HUDEP-2 (cell line): Measurements from ENCODE around the gene TNNI3.

Experiments
- DNase-seq, 76 experiments: peaks; one replicate each; lab custom pipeline; 2025; ENCODE audit not compliant: unreplicated experiment in 76 of 76; lab: John Stamatoyannopoulos, UW

TNNI3 gene

DNA sequence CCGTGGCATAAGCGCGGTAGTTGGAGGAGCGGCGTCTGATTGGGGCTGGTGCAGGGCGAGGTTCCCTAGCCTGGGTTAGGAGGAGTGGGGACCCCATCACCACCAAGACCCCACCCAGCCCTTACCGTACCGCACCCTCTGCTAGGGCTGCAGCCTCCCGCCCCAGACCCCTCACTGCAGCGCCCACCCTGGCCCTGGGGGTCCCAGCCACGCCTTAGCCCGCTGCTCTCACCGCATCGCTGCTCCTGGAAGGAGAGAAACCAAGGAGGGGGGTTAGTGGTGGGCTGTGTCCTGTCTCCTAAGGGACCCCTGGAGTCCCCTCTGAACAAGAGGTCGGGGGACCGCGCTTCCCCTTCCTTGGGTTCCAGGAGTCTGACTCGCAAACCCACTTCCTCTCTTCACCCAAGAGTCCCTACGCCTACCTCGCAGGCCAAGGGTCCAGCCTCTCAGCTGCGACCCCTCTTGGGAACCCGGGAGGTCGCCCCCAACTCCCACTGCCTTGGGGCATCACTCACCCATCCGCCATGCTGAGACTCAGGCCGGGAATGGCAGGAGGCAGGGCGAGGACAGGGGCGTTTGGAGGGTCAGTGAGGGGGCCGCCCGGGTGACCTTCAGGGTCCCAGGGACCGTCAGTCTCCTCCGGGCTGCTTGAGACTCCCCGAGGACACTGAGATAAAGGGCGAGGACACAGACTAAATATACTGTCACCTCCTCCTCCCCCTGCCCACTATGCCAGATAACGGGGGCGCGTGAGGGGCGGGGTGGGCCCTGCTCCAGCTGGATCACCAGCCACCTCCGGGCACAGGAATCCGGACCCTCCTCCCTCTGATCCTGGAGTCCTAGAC, at the start of gene TNNI3:
TSS of gene TNNI3 (minus strand) at position 669 of the 845 bp plus-strand sequence. CDS start at position 526, 143 bp downstream.
- DNase-seq, result peak in 2 of 76 experiments; percentile 30 to 36

DNA sequence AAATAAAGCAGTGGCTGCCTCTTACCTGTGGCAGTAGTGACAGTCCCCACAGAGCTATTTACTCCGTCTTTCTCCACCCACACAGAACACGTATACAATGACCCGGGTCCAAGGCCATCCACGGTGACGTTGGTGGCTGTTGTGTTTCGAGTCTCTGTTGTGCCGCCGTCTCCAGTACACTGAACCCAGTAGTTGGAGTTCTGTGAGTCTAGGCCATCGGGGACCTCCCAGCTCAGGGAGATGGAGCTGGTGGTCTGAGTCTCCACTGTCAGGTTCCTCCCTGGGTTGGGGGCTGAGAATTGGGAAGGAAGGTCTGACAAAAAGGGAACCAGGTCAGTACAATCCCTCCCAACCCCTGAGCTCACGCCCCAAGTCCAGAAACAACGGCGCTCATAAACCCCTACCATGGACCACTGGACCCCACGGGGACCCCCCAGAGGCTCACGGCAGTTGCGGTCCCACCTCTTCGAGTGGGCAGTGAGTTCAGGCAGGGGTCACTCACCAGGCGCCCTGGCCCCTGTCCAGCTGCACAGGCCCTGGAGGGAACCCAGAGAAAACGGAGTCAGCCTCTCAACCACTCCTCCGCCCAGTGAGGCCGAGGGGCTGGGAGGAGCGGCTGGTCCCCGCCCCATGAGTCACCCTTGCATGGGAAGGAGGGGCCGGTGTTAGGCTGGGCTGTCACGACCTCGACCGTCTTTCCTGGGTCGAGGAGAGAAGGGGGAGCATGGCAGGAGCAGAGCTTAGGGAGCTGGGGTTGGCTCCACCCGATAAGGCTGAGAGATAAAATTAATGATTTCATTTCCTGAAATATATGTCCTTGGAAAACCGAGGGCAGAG, 49.4 kb upstream of the TNNI3 start:
- DNase-seq, result peak in 74 of 76 experiments; percentile 38 to 96 (median 87)

DNA sequence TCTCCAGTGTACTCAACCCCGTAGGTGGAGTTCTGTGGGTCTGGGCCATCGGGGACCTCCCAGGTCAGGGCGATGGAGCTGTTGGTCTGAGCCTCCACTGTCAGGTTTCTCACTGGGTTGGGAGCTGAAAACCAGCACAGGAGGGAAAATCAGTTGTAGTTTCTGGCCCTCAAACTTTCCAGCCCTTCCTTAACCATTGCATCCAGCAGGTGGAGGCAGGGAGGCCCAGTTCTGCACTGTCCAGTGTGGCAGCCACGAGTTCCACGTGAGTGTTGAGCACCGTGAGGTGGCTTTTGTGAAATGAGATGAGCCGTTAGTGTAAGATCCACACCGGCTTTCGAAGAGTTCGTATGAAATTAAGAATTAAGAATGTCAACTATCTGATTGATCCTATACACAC, 44.7 kb upstream of the TNNI3 start:
- peak in 24 of 76 experiments; percentile 7 to 41 (median 24) for DNase-seq

DNA sequence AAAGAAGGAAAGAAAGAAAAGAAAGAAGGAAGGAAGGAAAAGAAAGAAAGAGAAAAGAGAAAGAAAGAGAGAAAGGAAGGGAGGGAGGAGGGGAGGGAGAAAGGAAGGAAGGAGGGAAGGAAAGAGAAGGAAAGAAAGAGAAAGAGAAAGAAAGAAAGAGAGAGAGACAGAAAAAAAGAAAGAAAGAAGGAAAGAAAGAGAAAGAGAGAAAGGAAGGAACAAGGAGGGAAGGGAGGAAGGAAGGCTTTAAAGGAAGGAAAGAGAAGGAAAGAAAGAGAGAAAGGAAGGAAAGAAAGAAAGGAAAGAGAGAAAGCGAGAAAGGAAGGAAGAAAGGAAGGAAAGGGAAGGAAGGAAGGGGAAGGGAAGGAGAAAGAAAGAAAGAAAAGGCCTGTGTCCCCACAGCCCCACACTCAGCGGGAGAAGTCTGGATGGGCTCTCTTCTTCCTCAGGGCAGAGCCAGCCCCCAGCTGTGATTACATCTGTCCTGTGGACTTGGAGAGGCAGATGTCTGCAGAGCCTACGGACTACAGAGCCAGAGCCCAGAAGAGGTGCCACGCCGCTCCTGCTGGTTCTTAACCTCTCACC, 42.2 kb upstream of the TNNI3 start:
- no peak for DNase-seq

DNA sequence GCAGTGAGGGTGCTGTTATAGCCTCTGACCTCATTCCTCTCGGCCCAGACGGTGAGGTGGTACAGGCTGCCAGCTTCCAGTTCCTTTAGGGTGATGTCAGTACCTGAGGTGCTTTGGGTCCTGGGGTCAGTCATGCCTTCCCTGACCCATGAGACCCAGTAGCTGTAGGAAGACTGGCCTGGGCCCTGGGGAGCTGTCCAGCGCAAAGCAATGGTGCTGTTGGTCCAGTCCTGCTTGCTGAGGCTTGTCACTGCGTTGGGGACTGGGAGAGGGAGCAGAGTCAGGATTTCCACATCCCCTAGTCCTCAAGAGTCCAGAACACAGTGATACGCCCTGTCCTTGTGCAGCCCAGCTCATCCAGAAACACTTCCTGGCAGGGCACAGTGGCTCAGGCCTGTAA, 41.1 kb upstream of the TNNI3 start:
- no peak for DNase-seq

DNA sequence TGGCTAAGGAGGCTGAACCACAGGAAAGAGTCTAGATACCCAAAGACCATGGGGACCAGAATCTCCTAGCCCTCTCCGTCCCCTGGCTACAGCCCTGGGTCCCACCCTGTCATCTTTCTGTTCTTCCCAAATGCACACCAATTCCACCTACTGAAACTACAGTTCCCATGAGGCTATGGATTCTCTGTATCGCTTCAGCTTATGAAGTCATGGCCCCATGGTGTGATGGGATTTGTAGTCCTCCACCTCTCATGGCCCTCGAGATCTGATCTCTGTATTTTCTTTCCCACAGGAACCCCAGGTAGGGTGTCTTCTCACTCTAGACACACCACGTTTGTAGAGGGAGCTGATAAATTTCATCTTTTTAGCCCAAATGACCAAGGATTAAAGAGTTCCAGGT, 40.0 kb upstream of the TNNI3 start:
- peak in 1 of 76 experiments; percentile 12 for DNase-seq

DNA sequence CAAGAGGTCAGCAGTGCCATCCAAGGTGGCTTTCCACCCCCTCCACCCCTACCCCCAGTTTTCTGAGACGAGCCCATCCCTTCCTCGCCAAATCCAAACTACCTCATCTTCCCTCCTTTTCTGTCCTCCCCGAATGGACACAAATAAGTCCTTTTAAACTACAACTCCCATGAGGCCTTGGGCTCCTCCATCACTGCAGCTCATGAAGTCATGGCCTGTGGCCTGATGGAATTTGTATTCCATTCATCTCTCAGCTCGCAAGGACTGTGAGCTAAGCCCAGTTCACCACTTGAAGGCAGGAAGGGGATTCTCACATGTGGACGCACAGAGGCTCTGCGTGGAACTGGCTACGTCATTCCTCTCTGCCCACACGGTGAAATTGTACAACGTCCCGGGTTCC, 39.3 kb upstream of the TNNI3 start:
- DNase-seq, result peak in 1 of 76 experiments; percentile 26

DNA sequence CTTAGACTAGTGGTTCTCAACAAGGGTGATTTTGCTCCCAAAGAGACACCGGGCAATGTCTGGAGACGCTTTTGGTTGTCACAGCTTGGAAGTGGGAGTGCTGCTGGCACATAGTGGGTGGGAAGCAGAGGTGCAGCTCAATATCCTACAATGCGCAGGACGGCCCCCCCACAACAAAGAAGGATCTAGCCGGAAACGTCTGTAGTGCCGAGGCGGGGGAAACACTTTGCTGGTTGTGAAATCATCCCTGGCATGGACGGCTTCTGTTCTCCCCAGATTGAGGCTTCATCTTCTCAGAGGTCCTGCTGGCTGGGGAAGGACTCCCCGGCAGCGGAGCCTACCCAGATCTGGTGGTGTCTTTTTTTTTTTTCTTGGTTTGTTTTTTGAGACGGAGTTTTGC, 35.9 kb upstream of the TNNI3 start:
- DNase-seq, result no peak

DNA sequence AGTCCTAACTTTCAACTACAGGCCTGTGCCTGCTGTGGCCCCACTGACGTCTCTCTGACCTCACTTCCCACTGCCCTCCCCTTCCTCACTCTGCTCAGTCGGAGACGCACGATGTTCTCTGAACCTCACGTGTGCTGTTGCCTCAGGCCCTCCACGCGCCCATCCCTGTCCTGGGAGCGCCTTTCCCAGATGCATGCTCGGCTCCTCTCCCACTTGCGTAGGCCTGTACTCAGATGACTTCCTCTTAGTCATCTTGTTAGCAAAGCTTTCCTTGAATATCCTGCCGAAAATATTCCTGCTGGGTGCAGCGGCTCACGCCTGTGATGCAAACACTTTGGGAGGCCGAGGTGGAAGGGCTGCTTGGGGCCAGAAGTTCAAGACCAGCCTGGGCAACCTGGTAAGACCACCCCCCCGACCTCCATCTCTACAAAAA, 31.9 kb upstream of the TNNI3 start:
- DNase-seq, result no peak

DNA sequence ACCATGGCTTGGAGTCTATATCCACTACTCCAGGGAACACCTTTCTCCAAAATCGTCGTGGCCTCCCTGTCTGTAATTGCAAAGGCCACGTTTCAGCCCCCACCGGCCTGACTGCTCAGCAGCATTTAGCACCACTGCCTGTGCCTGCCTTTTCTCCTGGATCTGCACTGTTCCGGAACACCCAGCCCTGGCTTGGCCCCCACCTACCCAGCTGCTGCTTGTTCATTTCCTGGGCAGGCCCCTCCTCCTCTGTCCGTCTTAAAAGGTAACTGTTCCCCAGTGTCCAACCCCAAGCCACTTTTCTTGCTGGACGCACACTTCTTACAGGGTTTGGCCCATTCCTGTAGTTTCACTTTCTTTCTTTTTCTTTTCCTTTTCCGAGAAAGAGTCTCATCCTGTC, 31.1 kb upstream of the TNNI3 start:
- no peak for DNase-seq

DNA sequence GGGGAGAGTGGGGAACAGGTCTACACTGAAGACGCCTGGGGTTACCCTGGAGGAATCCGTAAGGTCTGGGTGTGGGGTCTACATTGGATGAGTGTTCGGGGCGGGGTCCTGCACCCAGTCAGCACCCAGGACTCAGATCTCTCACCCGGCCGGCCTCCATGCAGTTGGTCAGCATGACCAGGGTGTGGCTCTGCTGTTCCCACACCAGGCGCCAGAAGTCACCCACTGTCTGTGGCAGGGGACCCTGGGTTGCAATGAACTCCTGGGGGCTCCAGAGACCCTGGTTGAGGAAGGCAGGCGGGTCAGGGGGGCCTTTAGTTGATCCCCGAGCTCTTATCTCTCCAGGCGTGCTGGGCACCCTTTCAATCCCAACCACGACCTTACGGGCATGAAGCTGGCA, 28.5 kb upstream of the TNNI3 start:
- no peak for DNase-seq

DNA sequence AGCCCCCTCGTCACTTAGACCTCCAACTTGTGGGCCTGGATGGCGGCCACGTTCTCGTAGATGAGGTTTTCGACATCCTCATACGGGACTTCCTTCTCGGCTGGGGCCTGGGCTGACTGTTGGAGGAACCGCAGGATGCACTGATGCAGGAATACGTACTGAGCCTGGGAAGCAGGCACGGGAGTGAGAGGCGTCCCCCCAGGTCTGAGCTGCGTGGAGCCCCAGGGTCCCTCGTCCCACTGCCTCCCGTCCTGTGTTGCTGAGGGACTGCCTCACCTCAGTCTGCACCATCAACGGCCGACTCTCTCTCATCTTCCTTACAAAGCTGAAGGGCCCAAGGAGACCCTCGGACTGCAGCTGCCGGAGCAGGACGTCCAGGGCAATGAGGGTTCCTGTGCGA, 24.2 kb upstream of the TNNI3 start:
- DNase-seq, result no peak

DNA sequence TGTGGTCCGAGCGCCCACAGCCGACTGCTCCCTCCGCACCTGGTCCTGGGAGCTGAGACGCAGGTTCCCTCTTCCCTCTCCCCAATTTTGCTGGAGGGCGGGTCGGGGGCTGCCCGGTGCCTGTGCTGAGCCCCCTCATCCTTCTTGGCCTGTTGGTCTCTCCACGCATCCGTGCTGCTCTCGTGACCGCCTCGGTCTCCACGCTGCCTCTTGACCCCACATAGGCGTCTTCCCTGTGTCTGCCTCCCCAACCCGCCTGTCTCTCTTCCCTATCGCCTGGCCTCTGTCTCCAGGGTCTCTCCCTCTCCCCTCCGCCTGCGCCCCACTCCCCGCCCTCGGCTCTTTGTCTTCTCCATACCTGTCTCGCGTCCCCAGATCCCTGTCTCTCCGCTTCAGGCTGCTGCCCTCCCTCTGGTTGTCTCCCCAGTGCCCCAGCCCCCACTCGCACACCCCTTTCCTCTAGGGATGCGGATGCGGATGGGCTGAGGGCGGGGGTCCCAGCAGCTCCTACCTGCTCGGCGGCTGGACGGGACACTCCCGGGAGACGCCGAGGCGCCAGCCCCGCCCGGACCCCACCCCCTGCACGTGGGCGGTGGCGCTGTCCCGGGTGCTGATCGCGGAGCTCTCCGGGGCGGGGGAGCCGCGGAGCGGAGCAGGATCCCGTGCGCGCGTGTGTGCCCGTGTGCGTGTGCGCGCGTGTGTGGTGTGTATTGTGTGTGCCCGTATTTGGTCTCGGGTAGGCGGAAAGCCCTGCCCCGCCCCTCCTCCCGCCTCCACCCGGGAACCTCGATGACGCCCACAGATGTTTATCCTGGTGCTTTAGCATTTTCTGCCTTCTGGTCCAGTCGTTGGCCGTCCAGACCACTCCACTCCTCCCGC, 22.3 kb upstream of the TNNI3 start, which contains the start of gene SYT5:
TSS of gene SYT5 (minus strand) at position 684 of the 879 bp plus-strand sequence. CDS start 1,248 bp downstream, outside the sequence.
- DNase-seq, result peak in 51 of 76 experiments; percentile 9 to 75 (median 51)

DNA sequence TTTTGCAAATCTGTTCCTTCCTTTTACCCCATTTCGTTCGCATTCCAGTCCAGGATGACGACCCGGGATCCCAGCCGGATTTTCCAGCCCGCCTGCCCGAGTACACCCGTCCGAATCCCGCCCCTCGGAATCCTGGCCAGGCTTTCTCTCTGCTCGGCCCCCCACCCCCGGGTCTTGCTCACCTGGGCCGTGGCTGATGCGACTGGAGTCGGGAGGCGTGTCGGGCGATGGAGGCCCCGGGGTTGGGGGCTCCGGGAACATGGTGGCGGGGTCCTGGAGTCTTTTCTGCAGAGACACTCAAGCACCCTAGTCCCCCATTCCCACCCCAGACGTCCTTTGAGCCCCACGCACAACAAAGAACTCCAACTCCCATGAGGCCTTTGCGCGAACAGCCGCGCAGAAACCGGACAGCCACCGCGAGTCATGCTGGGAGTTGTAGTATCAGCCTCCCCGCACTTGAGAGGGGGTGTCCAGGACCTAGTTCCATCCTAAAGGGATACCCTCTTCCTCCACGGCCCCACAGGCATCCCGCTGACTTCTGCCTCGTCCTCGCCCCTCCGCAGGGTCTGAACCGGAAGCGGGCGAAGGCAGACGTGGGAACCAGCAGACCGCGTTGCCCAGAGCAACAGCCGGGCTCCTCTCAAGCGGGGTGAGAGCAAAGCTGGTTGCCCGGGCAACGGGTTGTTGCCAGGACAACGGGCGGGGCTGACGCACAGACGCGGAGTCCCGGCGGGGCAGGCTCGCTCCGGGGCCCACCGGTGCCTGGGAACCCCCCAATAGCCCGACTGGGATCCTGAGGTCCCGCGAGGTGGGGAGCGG, 21.5 kb upstream of the TNNI3 start:
- peak in 70 of 76 experiments; percentile 29 to 96 (median 70) for DNase-seq

DNA sequence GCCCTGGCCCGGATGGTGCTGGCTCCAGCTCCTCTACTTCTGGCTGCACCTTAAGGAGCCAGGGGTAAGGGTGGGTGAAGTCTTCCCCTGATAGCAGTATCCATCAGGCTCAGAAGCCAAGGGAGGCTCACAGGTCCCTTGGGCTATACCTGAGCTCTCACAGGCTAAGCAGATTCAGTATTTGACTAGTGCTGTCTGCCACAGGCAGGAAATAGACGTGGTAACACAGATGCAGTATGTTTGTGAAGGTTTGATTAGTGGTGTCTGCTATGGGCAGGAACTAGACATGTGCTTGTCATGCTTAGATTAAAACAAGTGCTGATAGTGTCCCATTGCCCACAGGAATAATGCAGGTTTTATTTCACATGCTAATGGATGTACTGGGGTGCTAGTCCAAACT, 18.5 kb upstream of the TNNI3 start:
- peak in 2 of 76 experiments; percentile 21 to 34 for DNase-seq

DNA sequence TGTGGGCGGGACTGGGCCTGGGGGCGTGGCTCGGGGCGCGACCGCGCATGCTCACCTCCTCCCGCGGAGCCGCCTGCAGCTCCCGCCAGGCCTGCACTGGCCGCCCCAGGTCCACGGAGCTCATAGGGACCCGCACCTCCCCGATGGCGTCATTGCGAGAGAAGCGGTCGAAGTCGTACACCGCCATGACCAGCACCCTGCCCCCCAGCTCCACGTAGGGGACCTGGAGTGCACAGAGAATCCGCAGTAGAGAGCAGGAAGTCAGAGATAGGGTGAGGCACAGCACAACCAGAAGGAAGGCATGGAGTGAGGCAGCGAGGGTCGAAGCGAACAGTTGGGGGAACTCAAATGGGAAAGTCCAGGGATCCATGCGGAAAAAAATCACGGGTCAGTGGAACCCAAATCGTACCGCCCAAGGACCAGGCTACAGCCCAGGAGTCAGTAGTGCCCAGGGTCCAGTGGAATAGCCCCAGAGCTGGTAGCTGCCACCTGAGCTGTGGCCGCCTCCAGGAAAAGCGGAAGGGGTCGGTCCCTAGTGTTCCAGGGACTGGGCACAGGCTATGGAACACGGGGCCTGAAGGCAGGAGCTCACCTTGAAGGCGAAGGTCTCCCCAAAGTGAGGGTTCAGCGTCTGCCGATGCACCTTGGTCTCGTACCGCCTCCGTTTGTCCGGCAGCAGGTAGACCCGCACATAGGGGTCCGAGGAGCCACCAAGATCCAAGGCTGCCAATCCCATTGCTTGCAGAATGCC, 17.8 kb upstream of the TNNI3 start:
- peak in 2 of 76 experiments; percentile 14 to 20 for DNase-seq

DNA sequence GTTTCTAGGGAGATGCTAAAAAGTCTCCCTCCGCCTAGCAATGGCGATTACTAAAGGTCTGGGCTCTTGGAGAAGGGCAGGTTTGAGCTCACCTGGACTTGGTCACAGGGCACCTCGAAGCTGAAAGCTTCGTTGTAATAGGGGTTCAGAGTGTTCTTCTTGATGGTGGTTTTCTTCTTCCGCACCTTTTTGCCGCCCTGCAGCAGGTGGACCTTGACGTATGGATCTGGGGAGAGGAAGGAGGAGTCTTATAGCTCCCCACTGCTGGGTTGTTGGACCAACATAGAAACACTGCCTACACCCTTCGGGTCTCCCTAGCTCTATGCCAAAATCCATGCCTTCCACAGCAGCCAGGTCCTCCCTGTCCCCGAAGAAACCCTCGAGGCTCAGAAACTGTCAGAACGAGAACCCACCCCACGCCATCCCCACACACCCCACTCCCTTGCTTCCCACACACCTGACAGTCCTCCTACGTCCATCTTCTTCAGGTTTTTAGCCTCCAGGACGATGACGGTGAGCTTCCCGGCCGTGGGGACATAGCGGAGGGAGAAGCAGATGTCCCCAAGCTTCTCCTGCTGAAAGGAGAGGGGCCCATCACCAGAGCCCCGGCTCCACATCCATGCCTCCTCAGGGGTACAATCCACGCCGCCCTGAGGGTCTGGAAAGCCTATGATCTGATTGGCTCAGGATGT, 17.0 kb upstream of the TNNI3 start:
- no peak for DNase-seq
